Measurements from ENCODE around the gene SSX2B.
"Not testable (repeated sequence)": the region's sequence is repeated elsewhere in the genome, so short reads cannot be mapped to it uniquely, and the experiment has no call there.

SSX2B gene

GRCh38 chrX:52750952-52751351 lies at the start of gene SSX2B:
TSS of gene SSX2B (plus strand) at chrX:52751252. CDS start at chrX:52752681, 1,429 bp downstream.
- DNase-seq = not testable (repeated sequence)

GRCh38 chrX:52707078-52707477 lies 44.0 kb upstream of the SSX2B start, which contains the start of gene SSX2:
TSS of gene SSX2 (minus strand) at chrX:52707178. CDS start at chrX:52705749, 1,429 bp downstream.
- DNase-seq = not testable (repeated sequence)

- DNase-seq = not testable (repeated sequence)
Measured at GRCh38 chrX:52765983-52766382, 14.9 kb downstream of the SSX2B start.

- not testable (repeated sequence) for DNase-seq
Measured at GRCh38 chrX:52773504-52773903, 22.5 kb downstream of the SSX2B start.

- not testable (repeated sequence) for DNase-seq
Measured at GRCh38 chrX:52797327-52797726, 46.3 kb downstream of the SSX2B start, which contains the start of gene SPANXN5. TSS of gene SPANXN5 (minus strand) at chrX:52797427. CDS start at chrX:52797348, 79 bp downstream.

- DNase-seq = not testable (repeated sequence)
Measured at GRCh38 chrX:52804876-52805275, 53.8 kb downstream of the SSX2B start.

All from GDM1 (cell line).